IPS-NIHi7 (cell line): ENCODE results near the gene NEDD4L.
"Not testable (repeated sequence)": the region's sequence is repeated elsewhere in the genome, so short reads cannot be mapped to it uniquely, and the experiment has no call there.

Experiments used
- DNase-seq: peaks from one replicate; pipeline ENCODE4 v3.0.0; 2012; ENCODE audit warnings: mixed read lengths; ENCODE audit errors: extremely low spot score

Gene NEDD4L

DNA sequence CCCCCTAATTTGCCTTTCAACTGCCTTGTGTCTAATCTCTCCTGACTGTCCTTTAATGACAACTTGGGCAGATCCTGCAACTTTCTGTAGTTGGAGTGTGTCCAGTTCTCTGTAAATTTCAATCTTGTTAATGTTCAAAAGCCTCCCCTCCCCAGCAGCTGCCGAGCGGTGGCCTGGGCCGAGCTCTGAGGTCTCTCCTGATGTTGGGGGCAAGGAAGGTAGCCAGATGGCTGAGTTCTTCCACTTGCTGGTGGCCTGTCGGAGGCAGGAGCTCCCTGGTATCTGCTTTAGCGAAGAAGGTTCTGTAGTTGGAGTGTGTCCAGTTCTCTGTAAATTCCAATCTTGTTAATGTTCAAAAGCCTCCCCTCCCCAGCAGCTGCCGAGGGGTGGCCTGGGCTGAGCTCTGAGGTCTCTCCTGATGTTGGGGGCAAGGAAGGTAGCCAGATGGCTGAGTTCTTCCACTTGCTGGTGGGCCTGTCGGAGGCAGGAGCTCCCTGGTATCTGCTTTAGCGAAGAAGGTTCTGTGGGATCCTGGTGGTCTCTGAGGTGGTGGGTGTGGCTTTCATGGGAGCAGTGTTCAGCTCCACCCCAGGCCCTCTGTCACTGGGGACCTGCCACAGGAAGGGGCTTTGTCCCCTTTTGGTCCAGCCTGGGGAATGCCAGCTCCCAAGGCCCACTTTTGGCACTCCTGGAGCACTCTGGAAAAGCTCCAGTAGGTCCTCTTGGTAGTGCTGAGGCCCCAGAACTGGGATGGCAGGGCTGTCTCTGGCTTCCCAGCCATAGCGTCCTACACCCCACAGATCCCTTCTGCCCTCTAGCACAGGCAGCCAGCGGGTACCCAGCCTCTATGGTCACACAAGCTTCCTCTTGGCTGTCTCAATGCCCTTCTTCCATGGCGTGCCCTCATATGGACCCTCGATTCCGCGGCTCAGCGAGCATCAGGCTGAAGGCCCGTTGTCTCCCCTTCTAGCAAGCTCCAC lies 373.0 kb downstream of the NEDD4L start:
- no peak for DNase-seq

DNA sequence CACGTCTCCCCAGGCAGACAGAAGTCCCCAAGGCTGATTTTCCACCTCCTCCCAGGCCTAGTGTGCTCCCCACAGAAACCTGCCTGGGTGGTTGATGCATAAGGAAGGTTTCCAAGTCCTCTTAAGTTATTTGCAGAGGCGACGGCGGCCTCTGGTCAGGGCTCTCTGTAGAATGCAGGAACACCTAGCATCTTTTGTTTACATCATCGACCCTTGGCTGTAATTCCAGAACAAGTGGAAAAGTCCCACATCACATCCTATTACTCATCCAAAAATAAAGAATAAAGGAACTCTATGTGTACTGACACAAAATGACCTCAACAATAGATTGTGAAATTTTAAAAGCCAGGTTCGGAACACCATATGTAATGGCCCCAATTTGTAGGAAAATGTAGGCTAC lies 373.7 kb downstream of the NEDD4L start:
- no peak for DNase-seq

DNA sequence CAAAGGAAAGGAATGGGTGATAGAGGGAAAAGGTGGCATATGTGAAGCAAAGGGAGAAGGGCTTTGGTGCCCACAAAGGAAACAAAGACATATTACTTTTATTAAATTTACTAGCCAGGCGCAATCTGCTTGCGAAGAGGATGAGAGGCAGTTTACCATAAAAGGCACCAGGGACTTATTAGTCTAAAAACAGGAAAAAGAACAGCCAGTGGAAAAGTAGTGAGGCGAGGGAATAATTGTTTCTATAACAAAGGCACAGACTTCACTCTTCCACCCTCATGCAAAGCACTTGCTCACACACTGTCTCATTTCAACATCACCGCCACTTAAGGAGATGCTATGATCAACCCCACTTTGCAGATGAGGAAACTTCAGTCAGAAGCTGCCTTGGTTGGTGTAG lies 374.3 kb downstream of the NEDD4L start:
- no peak for DNase-seq

DNA sequence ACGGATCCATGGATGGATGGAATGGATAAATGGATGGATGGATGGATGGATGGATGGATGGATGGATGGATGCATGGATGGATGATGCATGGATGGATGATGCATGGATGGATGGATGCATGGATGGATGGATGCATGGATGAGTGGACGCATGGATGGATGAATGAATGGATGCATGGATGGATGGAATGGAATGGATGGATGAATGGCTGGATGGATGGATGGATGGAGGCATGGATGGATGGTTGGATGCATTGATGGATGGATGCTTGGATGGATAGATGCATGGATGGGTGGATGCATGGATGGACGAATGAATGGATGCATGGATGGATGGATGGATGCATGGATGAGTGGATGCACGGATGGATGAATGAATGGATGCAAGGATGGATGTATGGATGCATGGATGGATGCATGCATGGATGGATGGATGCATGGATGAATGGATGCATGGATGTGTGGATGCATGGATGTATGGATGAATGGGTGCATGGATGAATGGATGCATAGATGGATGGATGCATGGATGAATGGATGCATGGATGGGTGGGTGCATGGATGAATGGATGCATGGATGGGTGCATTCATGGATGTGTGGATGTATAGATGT lies 375.7 kb downstream of the NEDD4L start:
- no peak for DNase-seq

DNA sequence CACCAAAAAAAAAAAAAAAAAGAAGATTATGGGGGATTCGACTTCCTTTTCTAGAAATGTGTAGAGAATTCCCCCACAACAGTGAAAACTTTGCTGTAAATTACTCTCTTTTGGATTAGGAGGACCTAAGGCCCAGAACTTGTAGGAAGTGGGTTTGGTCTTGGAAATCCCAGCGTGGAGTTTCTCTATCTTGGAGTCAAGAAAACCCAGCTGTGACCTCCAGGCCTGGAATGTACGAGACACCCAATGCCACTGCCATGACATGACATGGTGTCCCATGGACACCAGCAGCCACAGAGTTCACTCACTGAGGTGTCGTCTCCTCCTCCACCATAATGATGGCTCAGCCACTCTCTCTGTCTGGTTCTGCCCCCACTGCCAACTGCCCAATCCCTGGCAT lies 382.6 kb downstream of the NEDD4L start:
- no peak for DNase-seq

DNA sequence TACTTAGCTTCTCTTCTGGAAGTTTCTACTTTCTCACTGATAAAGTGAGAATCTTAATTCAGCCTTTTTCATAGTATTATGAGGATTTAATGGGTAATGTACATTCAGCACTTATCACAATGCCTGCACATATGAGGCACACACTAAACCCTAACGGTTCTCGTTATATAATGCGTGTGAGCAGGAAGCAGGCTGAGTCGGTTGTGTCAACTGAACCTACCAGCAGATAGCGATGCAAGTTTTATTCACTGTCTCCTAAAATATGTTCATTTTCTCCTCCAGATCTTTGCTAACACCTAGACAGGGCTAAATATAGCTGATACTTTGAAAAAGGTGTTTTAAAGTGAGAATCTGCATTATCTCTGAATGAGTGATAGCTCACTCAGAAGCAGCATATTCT lies 383.3 kb downstream of the NEDD4L start:
- DNase-seq = no peak

DNA sequence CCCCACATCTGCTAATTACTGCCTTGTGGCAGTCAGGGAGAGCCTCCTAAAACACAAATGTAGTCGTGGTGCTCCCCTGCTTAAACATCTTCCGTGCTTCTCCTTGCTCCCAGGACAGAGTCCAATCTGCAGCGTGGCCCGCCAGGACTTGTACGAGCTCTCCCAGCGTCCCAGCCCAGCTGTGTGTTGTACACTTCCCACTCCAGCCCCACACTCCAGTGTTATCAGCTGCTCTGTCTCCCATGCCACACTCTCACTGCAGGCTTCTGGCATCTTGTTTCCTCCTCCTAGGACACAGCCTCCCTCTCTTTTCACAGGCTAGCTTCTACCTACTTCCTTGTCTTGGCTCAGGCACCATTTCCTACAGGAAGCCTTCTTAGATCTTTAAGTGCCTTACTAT lies 385.4 kb downstream of the NEDD4L start:
- DNase-seq = no peak

DNA sequence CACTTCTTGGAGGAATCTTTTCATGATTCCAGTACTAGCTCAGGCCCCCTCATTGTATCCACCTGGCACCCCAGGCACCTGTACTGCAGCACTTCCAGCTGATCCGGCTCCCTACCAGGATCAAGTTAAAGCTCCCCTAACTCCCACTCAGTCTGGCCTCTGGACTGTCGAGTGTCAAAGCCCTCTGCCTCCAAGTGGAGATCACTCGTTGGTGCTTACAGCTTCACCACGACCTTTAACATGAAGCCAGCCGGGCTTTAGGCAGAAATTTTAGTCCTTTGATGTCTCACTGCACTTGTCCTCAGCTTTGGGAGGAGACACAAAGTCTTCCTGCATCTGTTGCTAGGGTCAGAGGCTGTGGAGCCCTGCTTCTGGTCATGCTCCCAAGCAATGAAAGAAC lies 387.2 kb downstream of the NEDD4L start:
- DNase-seq = no peak

DNA sequence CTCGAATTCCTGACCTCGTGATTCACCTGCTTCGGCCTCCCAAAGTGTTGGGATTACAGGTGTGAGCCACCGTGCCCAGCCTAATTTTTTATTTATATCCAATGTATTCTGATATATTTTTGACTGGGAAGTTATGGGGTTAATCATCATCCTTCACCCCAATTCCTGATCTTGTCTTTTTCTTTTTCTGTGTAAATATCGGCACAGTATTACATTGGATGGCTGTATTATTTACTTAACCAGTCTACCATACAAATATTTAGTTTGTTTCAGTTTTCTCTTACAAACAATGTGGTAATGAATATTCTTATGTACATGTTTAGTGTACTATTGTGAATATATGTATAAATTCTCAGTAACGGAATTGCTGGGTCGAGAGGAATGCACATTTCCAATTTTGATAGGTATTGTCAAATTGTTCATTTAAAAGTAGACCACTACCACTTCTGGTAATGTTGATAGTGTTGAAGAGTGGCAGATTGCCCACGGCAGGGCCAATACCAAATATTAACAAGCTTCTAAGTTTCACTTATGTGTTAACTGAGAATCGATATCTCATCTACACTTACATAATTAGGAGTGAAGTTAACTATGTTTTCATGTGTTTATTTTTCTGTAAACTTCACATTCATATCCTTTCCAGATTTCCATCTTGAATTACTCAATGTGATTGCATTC lies 388.2 kb downstream of the NEDD4L start:
- no peak for DNase-seq

DNA sequence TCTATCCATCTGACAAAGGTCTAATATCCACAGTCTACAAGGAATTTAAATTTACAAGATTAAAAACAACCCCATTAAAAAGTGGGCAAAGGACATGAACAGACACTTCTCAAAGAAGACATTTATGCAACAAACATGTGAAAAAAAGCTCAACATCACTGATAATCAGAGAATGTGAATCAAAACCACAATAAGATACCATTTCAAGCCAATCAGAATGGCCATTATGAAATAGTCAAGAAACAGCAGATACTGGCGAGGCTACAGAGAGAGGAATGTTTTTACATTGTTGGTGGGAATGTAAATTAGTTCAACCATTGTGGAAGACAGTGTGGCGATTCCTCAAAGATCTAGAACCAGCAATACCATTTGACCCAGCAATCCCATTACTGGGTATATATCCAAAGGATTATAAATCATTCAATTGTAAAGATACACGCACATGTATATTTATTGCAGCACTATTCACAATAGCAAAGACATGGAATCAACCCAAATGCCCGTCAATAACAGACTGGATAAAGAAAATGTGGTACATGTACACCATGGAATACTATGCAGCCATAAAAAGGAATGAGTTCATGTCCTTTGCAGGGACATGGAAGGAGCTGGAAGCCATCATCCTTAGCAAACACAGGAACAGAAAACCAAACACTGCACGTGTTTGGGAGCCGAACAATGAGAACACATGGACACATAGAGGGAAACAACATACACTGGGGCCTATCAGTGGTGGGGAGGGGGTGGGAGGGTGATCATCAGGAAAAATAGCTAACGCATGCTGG lies 391.4 kb downstream of the NEDD4L start:
- DNase-seq = not testable (repeated sequence)

DNA sequence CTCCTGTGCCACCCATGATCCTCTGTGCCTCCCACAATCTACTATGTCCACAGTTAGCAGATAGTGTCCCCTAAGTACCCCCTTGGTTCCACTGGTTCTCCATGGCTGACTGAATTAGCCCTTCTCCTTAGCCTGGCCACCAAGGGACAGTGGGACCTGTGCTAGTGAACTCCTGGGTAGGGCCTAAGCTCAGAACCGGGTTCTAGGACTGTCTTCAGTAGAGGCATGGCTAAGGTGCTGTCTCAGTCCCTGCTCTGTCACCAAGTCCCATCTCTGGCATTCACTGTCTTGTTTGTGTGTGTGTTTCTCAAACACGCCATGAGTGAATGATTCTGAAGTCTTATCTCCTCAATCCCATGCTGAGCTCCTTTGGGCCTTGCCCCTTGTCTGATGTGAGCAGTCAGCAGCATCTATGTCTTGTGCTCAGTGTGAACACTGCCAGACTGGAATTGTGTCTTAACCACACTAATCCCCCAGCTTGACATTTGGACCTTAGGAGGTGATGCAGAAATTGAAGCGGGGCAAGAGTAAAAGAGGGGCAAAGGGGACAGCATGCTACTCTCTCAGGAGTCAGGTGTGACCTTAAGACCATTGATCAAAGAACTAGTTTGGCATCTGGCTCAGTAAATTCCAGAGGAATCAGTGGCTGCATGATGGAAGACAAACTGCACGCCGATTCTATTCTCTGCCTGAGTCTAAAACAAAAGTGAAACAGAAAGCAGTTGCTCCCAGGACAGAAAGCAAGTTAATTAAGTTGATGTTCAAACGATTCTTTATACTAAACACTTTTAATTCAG lies 394.3 kb downstream of the NEDD4L start:
- DNase-seq = no peak

DNA sequence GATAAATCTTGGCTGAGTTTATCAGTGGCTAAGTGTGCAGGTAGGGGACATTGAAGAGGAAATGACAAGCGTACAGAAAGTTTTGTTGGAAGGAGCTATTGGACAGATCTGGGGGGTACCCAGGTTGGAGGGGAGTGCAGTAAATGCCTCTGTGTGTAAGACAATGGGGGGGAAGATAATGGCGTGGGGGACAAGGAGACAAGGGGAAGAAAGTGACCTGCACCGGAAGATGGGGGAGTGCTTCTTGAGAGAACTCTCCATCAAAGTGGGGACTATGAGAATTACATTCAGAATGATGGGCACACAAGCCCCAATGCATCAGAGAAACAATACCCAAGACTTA lies 394.9 kb downstream of the NEDD4L start:
- no peak for DNase-seq

DNA sequence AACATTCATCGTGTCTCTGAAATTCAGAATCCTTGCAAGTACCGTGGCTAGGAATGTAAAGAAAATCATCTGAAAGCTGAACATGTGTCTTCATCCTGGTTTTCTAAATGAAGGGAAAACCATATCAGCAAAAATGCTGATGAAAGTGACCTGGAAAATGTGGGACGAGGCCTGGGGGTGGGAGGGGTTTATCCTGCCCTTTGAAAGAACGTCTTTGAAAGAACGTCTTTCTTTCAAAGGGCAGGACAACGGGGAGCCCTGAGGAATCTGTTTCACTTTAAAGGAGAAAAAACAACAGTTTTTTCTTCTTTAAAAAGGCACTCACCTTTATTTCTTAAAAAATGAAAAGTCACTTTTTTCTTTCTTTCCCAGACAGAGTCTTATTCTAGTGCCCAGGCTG lies 399.6 kb downstream of the NEDD4L start:
- DNase-seq = no peak

DNA sequence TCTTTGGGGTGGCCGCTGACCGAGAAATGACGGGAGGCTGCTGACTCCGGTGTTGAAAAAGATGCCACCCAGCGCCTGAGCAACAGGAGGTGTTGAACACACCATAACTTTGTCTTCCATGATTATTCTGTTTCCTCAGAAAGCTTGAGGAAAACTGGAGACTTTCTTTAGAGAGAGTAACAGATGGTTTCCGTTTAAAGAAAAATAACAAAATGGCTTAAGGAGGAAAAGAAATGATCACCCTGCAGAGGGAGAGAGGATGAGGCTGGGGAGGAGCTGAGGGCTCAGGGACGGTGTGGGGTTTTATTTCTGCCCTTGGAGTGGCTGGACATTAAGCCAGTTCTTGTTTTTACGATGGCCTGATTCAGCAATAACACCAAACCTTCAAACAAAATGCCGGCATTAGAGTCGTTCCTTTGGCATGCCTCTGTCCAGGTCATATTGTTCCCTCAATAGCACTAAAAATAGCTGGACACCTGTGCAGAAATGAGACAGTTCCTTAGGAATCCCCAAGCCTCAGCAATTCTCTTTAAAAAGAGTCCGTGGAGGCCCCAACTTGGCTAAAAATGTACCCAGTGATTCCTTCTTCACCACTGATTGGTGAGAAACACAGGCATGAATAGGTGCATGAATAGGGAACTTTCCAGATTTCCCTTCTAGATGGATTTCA lies 402.5 kb downstream of the NEDD4L start:
- no peak for DNase-seq

DNA sequence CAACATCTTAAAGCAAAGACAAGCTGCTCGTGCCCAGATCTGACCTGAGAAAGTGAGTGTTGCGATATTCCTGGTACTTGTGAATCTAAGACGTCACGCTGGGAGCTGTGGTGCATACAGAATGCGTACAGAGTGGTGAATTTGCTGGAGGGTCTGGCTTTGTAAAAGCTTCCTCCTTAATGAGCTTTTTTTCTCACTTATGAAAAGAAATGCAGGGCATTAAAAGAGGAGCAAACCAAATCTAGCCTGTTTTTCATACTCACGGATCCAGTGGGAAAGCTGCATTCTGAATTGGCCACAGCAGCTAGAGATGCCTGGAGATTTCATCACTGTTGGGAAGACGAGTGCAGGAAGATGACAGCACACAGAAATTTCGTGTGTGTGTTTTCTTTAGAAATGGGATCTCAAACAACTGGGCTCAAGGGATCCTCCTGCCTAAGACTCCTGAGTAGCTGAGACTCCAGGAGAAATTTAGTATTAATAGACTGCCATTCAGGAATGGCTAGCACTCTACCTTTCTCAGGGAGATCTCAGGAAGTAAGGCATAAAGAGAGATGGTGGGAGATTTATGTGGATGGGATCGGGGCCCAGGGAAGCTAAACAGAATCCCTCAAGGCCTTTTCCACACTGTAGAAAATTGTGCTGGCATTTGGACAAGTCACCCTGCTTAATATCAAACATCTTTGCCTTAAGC lies 403.5 kb downstream of the NEDD4L start:
- no peak for DNase-seq

DNA sequence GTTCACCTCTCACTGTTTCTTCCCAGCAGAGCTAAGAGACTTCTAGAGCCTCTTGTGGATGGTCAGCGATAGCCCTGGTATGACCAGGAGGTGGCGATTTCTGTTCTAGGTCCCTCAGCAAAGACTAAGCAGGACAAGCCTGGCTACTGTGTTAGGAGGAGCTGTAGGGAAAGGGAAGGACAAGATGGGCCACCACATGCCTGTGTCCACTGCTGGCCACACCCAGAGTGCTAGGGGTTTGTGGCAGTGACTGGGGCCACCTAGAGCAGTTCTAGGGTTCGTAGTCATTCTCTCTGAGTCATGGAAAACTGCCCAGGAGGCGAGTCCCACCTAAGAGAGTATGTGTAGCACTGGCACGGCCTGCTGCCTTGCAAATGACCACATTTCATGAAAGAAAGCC lies 405.4 kb downstream of the NEDD4L start:
- peak; percentile 53 for DNase-seq
